ENCODE results near the gene ATP8A2.

Gene ATP8A2

GRCh38 chr13:25731536-25731935, 359.8 kb downstream of the ATP8A2 start:
- ChIA-PET POLR2A (no interaction called here), CTCF (interaction anchor here (1.1 to 1.2 kb wide), 3 partner anchors 9 to 15 kb away, joined by 3 to 4 read pairs (median 3); no protein-coding TSS in a partner anchor)
- TF ChIP-seq CTCF (IDR thresholded peaks at IDR 0.05; ENCODE audit: control extremely low read depth, extremely low read depth, low read depth, missing control alignments), result no peak
- DNase-seq (ENCODE audit: extremely low spot score), result no peak

- ChIA-PET POLR2A (no interaction called here), CTCF (interaction anchor here (1.1 to 1.2 kb wide), 3 partner anchors 8 to 14 kb away, joined by 3 to 4 read pairs (median 3); no protein-coding TSS in a partner anchor)
- DNase-seq (ENCODE audit: extremely low spot score), result no peak
- no peak for TF ChIP-seq CTCF (IDR thresholded peaks at IDR 0.05; ENCODE audit: control extremely low read depth, extremely low read depth, low read depth, missing control alignments)
Measured at GRCh38 chr13:25732111-25732865, 360.5 kb downstream of the ATP8A2 start.

GRCh38 chr13:25733001-25733491, 361.3 kb downstream of the ATP8A2 start:
- POLR2A ChIA-PET, result no interaction called here
- no peak for DNase-seq (ENCODE audit: extremely low spot score)
- CTCF ChIA-PET, result no interaction called here
- TF ChIP-seq CTCF (IDR thresholded peaks at IDR 0.05; ENCODE audit: control extremely low read depth, extremely low read depth, low read depth, missing control alignments), result no peak

- DNase-seq (ENCODE audit: extremely low spot score), result no peak
- ChIA-PET POLR2A (no interaction called here), CTCF (no interaction called here)
- no peak for TF ChIP-seq CTCF (IDR thresholded peaks at IDR 0.05; ENCODE audit: control extremely low read depth, extremely low read depth, low read depth, missing control alignments)
Measured at GRCh38 chr13:25733696-25734435, 362.1 kb downstream of the ATP8A2 start.

GRCh38 chr13:25738342-25739196, 366.8 kb downstream of the ATP8A2 start:
- TF ChIP-seq CTCF (IDR thresholded peaks at IDR 0.05; ENCODE audit: control extremely low read depth, extremely low read depth, low read depth, missing control alignments), result no peak
- ChIA-PET POLR2A (no interaction called here), CTCF (interaction anchor here (1.1 kb wide), 1 partner anchor 14 kb away, joined by 3 read pairs; no protein-coding TSS in a partner anchor)
- no peak for DNase-seq (ENCODE audit: extremely low spot score)

- TF ChIP-seq CTCF (IDR thresholded peaks at IDR 0.05; ENCODE audit: control extremely low read depth, extremely low read depth, low read depth, missing control alignments), result no peak
- CTCF ChIA-PET, result interaction anchor here (1.1 to 1.9 kb wide), 2 partner anchors 10 to 13 kb away, joined by 3 to 6 read pairs; no protein-coding TSS in a partner anchor
- DNase-seq (ENCODE audit: extremely low spot score), result no peak
- POLR2A ChIA-PET, result no interaction called here
Measured at GRCh38 chr13:25739376-25739775, 367.6 kb downstream of the ATP8A2 start.
